HCT116 (cell line): Measurements from ENCODE around the gene EXD3.

ENCODE experiments used
- EGR1 ChIP-seq: IDR thresholded peaks from 2 replicates; pipeline ENCODE4 v1.6.1; 2012; ENCODE audit warnings: low read depth
- EZH2 ChIP-seq: fragments of 200-600 bp; sonication (generic); IDR thresholded peaks from 2 replicates; pipeline ENCODE4 v1.6.1; 2017; ENCODE audit warnings: antibody characterized with exemption, mixed run types
- POLR2A ChIP-seq: IDR thresholded peaks from 2 replicates; pipeline ENCODE4 v1.7.0; 2011; ENCODE audit warnings: borderline replicate concordance; ENCODE audit not compliant: insufficient read depth, insufficient read length; ENCODE audit errors: extremely low read depth
- POLR2AphosphoS5 ChIP-seq: IDR thresholded peaks from 2 replicates; pipeline ENCODE4 v1.6.1; 2011; ENCODE audit warnings: mild to moderate bottlenecking, low read depth, low read length, moderate library complexity
- TF ChIP-seq, protein P1 (sequence below), 3 experiments: fragments of 200-600 bp in 1 of 3; sonication (generic) in 1 of 3; IDR thresholded peaks in 2 of 3; conservative IDR thresholded peaks in 1 of 3; 2 replicates each; pipeline ENCODE4 v1.5.1; 2012 to 2017; ENCODE audit warnings: low read depth in 2 of 3, low read length in 2 of 3, antibody characterized with exemption in 1 of 3, borderline replicate concordance in 1 of 3, control low read depth in 1 of 3, mild to moderate bottlenecking in 1 of 3, mixed read lengths in 1 of 3, mixed run types in 1 of 3, moderate library complexity in 1 of 3; ENCODE audit not compliant: insufficient read depth in 1 of 3

- TF ChIP-seq POLR2A (no peak), EGR1 (no peak), POLR2AphosphoS5 (peak; percentile 8; the same call in 1 of the 2 replicates), EZH2 (no peak)
- TF ChIP-seq, protein P1, sequence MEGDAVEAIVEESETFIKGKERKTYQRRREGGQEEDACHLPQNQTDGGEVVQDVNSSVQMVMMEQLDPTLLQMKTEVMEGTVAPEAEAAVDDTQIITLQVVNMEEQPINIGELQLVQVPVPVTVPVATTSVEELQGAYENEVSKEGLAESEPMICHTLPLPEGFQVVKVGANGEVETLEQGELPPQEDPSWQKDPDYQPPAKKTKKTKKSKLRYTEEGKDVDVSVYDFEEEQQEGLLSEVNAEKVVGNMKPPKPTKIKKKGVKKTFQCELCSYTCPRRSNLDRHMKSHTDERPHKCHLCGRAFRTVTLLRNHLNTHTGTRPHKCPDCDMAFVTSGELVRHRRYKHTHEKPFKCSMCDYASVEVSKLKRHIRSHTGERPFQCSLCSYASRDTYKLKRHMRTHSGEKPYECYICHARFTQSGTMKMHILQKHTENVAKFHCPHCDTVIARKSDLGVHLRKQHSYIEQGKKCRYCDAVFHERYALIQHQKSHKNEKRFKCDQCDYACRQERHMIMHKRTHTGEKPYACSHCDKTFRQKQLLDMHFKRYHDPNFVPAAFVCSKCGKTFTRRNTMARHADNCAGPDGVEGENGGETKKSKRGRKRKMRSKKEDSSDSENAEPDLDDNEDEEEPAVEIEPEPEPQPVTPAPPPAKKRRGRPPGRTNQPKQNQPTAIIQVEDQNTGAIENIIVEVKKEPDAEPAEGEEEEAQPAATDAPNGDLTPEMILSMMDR (IDR thresholded peaks at IDR 0.05 in 2 of 3, conservative IDR thresholded peaks at IDR 0.05 in 1 of 3; ENCODE audit: borderline replicate concordance in 1 of 3, insufficient read depth in 1 of 3, low read depth in 2 of 3, low read length in 2 of 3): no peak
Observed at GRCh38 chr9:137310189-137311052, 112.5 kb downstream of the EXD3 start.
